ENCODE data around the gene KLK12.

The KLK12 gene

GRCh38 chr19:50981587-50982146, 53.1 kb downstream of the KLK12 start:
- DNase-seq (ENCODE audit: low spot score) = no peak

- no peak for DNase-seq (ENCODE audit: low spot score)
Observed at GRCh38 chr19:50980208-50980607, 54.6 kb downstream of the KLK12 start.

- DNase-seq (ENCODE audit: low spot score) = no peak
Observed at GRCh38 chr19:50979758-50980157, 55.0 kb downstream of the KLK12 start.

Data from germinal center (tissue), 1 donor.